IMR-90 (cell line): ENCODE data around the gene SYAP1. TPM values are rescaled to one million over a fixed set of nuclear protein-coding genes. Genes with fewer than 3 reads are reported as not detected.

ENCODE experiments used
- ATAC-seq: fragments of 200-7000 bp; cut with Tn5 transposase; 2 replicates; pipeline ENCODE4 v1.9.1; 2020; ENCODE audit warnings: low read depth, mild to moderate bottlenecking, moderate library complexity
- BruUV-seq: library from RNA; stranded (reverse); fragments of 400-500 nt; replicated peaks from 2 replicates; lab custom pipeline; 2021; lab: Mats Ljungman, UMichigan
- CTCF ChIA-PET: fragments of 300-600 bp; formaldehyde crosslinking; extraction: SDS; loops from one replicate; lab custom pipeline; 2021; ENCODE audit warnings: antibody characterized with exemption; lab: Yijun Ruan, JAX
- POLR2A ChIA-PET: fragments of 300-600 bp; sonication (Branson Sonifier 250); formaldehyde crosslinking; loops from one replicate; lab custom pipeline; 2022; ENCODE audit warnings: antibody characterized with exemption; ENCODE audit not compliant: unreplicated experiment; lab: Charles Lee
- DNase-seq: peaks from one replicate; pipeline ENCODE4 v3.0.0; 2013
- H2AFZ ChIP-seq: replicated peaks from 2 replicates; pipeline ENCODE3; 2013; ENCODE audit warnings: low read length, mild to moderate bottlenecking; ENCODE audit not compliant: poor library complexity
- H2AK5ac ChIP-seq: 2 replicates; pipeline ENCODE4 v1.6.1; 2013; ENCODE audit warnings: low read depth, low read length, inconsistent platforms
- H2AK9ac ChIP-seq: replicated peaks from 2 replicates; pipeline ENCODE3; 2013; ENCODE audit warnings: mild to moderate bottlenecking, low read depth, low read length, moderate library complexity; ENCODE audit not compliant: poor library complexity
- H2BK120ac ChIP-seq: 2 replicates; pipeline ENCODE4 v1.6.1; 2013; ENCODE audit warnings: low read depth, low read length, inconsistent platforms
- H2BK15ac ChIP-seq: 3 replicates; pipeline ENCODE4 v1.6.1; 2013; ENCODE audit warnings: low read depth, low read length, inconsistent platforms
- H2BK20ac ChIP-seq: 2 replicates; pipeline ENCODE4 v1.6.1; 2013; ENCODE audit warnings: low read depth, mild to moderate bottlenecking, inconsistent platforms, low read length, moderate library complexity
- H2BK5ac ChIP-seq: 2 replicates; pipeline ENCODE4 v1.6.1; 2013; ENCODE audit warnings: mild to moderate bottlenecking, low read depth, low read length, inconsistent platforms; ENCODE audit not compliant: poor library complexity, severe bottlenecking
- H3K14ac ChIP-seq: replicated peaks from 2 replicates; pipeline ENCODE4 v1.6.1; 2013; ENCODE audit warnings: low read depth, low read length, inconsistent platforms
- H3K18ac ChIP-seq: 2 replicates; pipeline ENCODE4 v1.6.1; 2013; ENCODE audit warnings: low read depth, low read length, control low read depth
- H3K23ac ChIP-seq: 2 replicates; pipeline ENCODE4 v1.6.1; 2013; ENCODE audit warnings: low read depth, low read length, inconsistent platforms
- H3K27ac ChIP-seq: 2 replicates; pipeline ENCODE4 v1.5.1; 2013; ENCODE audit warnings: mild to moderate bottlenecking, control low read depth, low read length; ENCODE audit not compliant: insufficient read depth
- H3K27me3 ChIP-seq: 2 replicates; pipeline ENCODE4 v1.6.1; 2013; ENCODE audit warnings: low read length; ENCODE audit not compliant: control insufficient read depth, insufficient read depth
- H3K36me3 ChIP-seq: 2 replicates; pipeline ENCODE4 v1.6.1; 2013; ENCODE audit warnings: low read length, mixed read lengths; ENCODE audit not compliant: control insufficient read depth, insufficient read depth
- H3K4ac ChIP-seq: 2 replicates; pipeline ENCODE4 v1.6.1; 2013; ENCODE audit warnings: low read depth, low read length, inconsistent platforms
- H3K4me1 ChIP-seq: 2 replicates; pipeline ENCODE4 v1.6.1; 2013; ENCODE audit warnings: low read length, mixed read lengths; ENCODE audit not compliant: control insufficient read depth, insufficient read depth
- H3K4me2 ChIP-seq: 2 replicates; pipeline ENCODE4 v1.6.1; 2013; ENCODE audit warnings: low read depth, mild to moderate bottlenecking, control low read depth, low read length, moderate library complexity
- H3K4me3 ChIP-seq: 2 replicates; pipeline ENCODE4 v1.5.1; 2013; ENCODE audit warnings: low read depth, mild to moderate bottlenecking, control low read depth, low read length, moderate library complexity; ENCODE audit not compliant: insufficient read depth
- H3K56ac ChIP-seq: 2 replicates; pipeline ENCODE4 v1.6.1; 2013; ENCODE audit warnings: low read length, inconsistent platforms; ENCODE audit not compliant: insufficient read depth; ENCODE audit errors: extremely low read depth
- H3K79me1 ChIP-seq, 2 experiments: 2 replicates each; pipeline ENCODE4 v1.6.1; 2013; ENCODE audit warnings: low read length in 2 of 2, inconsistent platforms in 1 of 2, low read depth in 1 of 2
- H3K9ac ChIP-seq: 2 replicates; pipeline ENCODE4 v1.6.1; 2013; ENCODE audit warnings: low read depth, low read length, control low read depth
- H3K9me1 ChIP-seq: 2 replicates; pipeline ENCODE4 v1.6.1; 2013; ENCODE audit warnings: low read length, inconsistent platforms; ENCODE audit not compliant: insufficient read depth
- H3K9me3 ChIP-seq: 2 replicates; pipeline ENCODE4 v1.6.1; 2013; ENCODE audit warnings: low read length; ENCODE audit not compliant: control insufficient read depth, insufficient read depth
- H4K20me1 ChIP-seq: 2 replicates; pipeline ENCODE4 v1.6.1; 2013; ENCODE audit warnings: low read length, inconsistent platforms; ENCODE audit not compliant: insufficient read depth
- H4K5ac ChIP-seq: 2 replicates; pipeline ENCODE4 v1.6.1; 2013; ENCODE audit warnings: mild to moderate bottlenecking, low read depth, low read length, control low read depth
- H4K8ac ChIP-seq, 2 experiments: 2 replicates each; pipeline ENCODE4 v1.6.1; 2013; ENCODE audit warnings: low read depth in 2 of 2, low read length in 2 of 2, control low read depth in 1 of 2, inconsistent platforms in 1 of 2
- H4K91ac ChIP-seq: 2 replicates; pipeline ENCODE4 v1.6.1; 2013; ENCODE audit warnings: low read depth, low read length, inconsistent platforms; ENCODE audit not compliant: insufficient read depth
- BHLHE40 ChIP-seq: fragments of 150-350 bp; IDR thresholded peaks from 2 replicates; pipeline ENCODE4 v1.6.1; 2016; ENCODE audit warnings: mild to moderate bottlenecking, low read depth, low read length
- CEBPB ChIP-seq: IDR thresholded peaks from 2 replicates; pipeline ENCODE4 v1.6.1; 2012; ENCODE audit warnings: low read depth, low read length, improper control_type of control experiment
- CHD1 ChIP-seq: IDR thresholded peaks from 2 replicates; pipeline ENCODE4 v1.6.1; 2012; ENCODE audit warnings: low read depth, low read length, improper control_type of control experiment
- CTCF ChIP-seq: conservative IDR thresholded peaks from 2 replicates; pipeline ENCODE4 v1.5.1; 2012; ENCODE audit warnings: mild to moderate bottlenecking, low read depth, low read length, improper control_type of control experiment
- ELK1 ChIP-seq: fragments of 150-350 bp; IDR thresholded peaks from 2 replicates; pipeline ENCODE4 v1.6.1; 2016; ENCODE audit warnings: low read depth, mild to moderate bottlenecking, low read length, moderate library complexity, borderline replicate concordance
- FOS ChIP-seq: fragments of 150-350 bp; IDR thresholded peaks from 2 replicates; pipeline ENCODE4 v1.6.1; 2016; ENCODE audit warnings: low read depth, low read length
- MAFK ChIP-seq: IDR thresholded peaks from 2 replicates; pipeline ENCODE4 v1.6.1; 2012; ENCODE audit warnings: low read depth, low read length, improper control_type of control experiment
- MAZ ChIP-seq: IDR thresholded peaks from 2 replicates; pipeline ENCODE4 v1.6.1; 2012; ENCODE audit warnings: low read depth, mild to moderate bottlenecking, low read length, improper control_type of control experiment, moderate library complexity, borderline replicate concordance
- MXI1 ChIP-seq: IDR thresholded peaks from 2 replicates; pipeline ENCODE4 v1.6.1; 2012; ENCODE audit warnings: low read depth, mild to moderate bottlenecking, low read length, moderate library complexity, borderline replicate concordance
- NFE2L2 ChIP-seq: fragments of 150-350 bp; IDR thresholded peaks from 2 replicates; pipeline ENCODE4 v1.6.1; 2016; ENCODE audit warnings: low read depth, mild to moderate bottlenecking, low read length
- POLR2A ChIP-seq: IDR thresholded peaks from 2 replicates; pipeline ENCODE4 v1.6.1; 2012; ENCODE audit warnings: mild to moderate bottlenecking, low read depth, low read length
- RAD21 ChIP-seq: IDR thresholded peaks from 2 replicates; pipeline ENCODE4 v1.6.1; 2012; ENCODE audit warnings: low read length, improper control_type of control experiment
- RCOR1 ChIP-seq: IDR thresholded peaks from 2 replicates; pipeline ENCODE4 v1.6.1; 2012; ENCODE audit warnings: mild to moderate bottlenecking, low read length, improper control_type of control experiment; ENCODE audit not compliant: insufficient replicate concordance
- RFX5 ChIP-seq: IDR thresholded peaks from 2 replicates; pipeline ENCODE4 v1.8.0; 2012; ENCODE audit warnings: low read depth, mild to moderate bottlenecking, low read length, moderate library complexity
- SMC3 ChIP-seq: fragments of 150-350 bp; IDR thresholded peaks from 2 replicates; pipeline ENCODE4 v1.6.1; 2016; ENCODE audit warnings: low read depth, mild to moderate bottlenecking, antibody characterized with exemption, low read length, moderate library complexity
- USF2 ChIP-seq: fragments of 150-350 bp; IDR thresholded peaks from 2 replicates; pipeline ENCODE4 v1.6.1; 2017; ENCODE audit warnings: mild to moderate bottlenecking, antibody characterized with exemption, low read length, low read depth
- WGBS, 2 experiments: methylation state at CpG; one replicate each; pipeline versions ENCODE4 v1.1.5 to v1.1.7; 2013; ENCODE audit warnings: missing lambda C conversion rate in 2 of 2; ENCODE audit not compliant: insufficient read length in 1 of 2; ENCODE audit errors: extremely low coverage in 2 of 2; 5-methylcytosine and 5-hydroxymethylcytosine counted together
- dilution Hi-C: fragments of 300-500 bp; cut with HindIII; formaldehyde crosslinking; loops from one replicate; pipeline ENCODE4 v1.14.3; 2018; ENCODE audit warnings: low sequenced_read_pairs; ENCODE audit not compliant: unreplicated experiment
- in situ Hi-C: fragments of 300-500 bp; cut with MboI; formaldehyde crosslinking; loops from 3 replicates; pipeline ENCODE4 v1.14.3; 2019; ENCODE audit warnings: low sequenced_read_pairs, inconsistent platforms, mixed read lengths
- intact Hi-C: fragments of 100-400 bp; cut with micrococcal nuclease; formaldehyde crosslinking; loops from 2 replicates; pipeline ENCODE4 v1.10.0; 2022
- polyA plus RNA-seq, 3 experiments: library from polyadenylated mRNA; depleted of rRNA; stranded (reverse); fragments of >200 nt; gene quantifications; 2 replicates each; pipeline ENCODE4 v1.2.3, GENCODE V29; 2012; ENCODE audit warnings: low replicate concordance in 1 of 3
- total RNA-seq: library from RNA; depleted of rRNA; stranded (reverse); fragments of >200 nt; gene quantifications from 2 replicates; pipeline ENCODE4 v1.2.3, GENCODE V29; 2012

Gene SYAP1
- total and polyA plus RNA-seq, 2 of the 4 experiments (the other 2 are of a cell fraction) = 17.7 to 35.0 TPM

GRCh38 chrX:16725072-16725471 is 5.7 kb downstream of the SYAP1 start:
- Histone ChIP-seq H3K4ac (no peak overlapping the region), H3K18ac (no peak overlapping the region), H4K91ac (no peak overlapping the region), H2BK15ac (no peak overlapping the region), H3K14ac (no peak overlapping the region), H2AFZ (no peak overlapping the region), H3K23ac (no peak overlapping the region), H3K56ac (no peak overlapping the region), H2AK5ac (no peak overlapping the region), H3K4me1 (peaks cover 4% of the 10 kb centered on the region; the same call in 1 of the 2 replicates), H3K9me1 (peaks cover 9% of the 10 kb centered on the region), H4K20me1 (peaks cover 44% of the 10 kb centered on the region), H3K4me2 (no peak overlapping the region), H3K36me3 (no peaks in the 10 kb centered on the region), H2BK20ac (no peak overlapping the region), H3K9ac (no peak overlapping the region), H2BK5ac (no peak overlapping the region), H4K8ac (no peak overlapping the region), H3K79me1 (peaks cover 4 to 35% of the 10 kb centered on the region in 2 experiments; a peak in 3 of 4 replicates), H4K5ac (no peak overlapping the region), H3K27ac (no peak overlapping the region), H3K27me3 (no peaks in the 10 kb centered on the region), H2AK9ac (no peak overlapping the region), H3K9me3 (no peaks in the 10 kb centered on the region), H2BK120ac (no peak overlapping the region), H3K4me3 (no peak overlapping the region)
- dilution Hi-C loops (no loop called here), intact Hi-C loops (no loop called here), in situ Hi-C loops (no loop called here)
- ATAC-seq (no peak), DNase-seq (no peak)
- TF ChIP-seq USF2 (no peak), SMC3 (no peak), ELK1 (no peak), CEBPB (no peak), NFE2L2 (no peak), RCOR1 (no peak), CTCF (no peak), BHLHE40 (no peak), CHD1 (no peak), RFX5 (no peak), MAZ (no peak), MXI1 (no peak), POLR2A (no peak), FOS (no peak), RAD21 (no peak), MAFK (no peak)
- POLR2A ChIA-PET = no interaction called here
- CTCF ChIA-PET = no interaction called here
- BruUV-seq = no TSS peak
- 94% methylated on average over 6 of the region's 7 CpGs; no CpG with 5 or more reads in 1 of the 2 experiments for WGBS, 2 experiments
